Neutrophil (primary cell): ENCODE data around the gene EVL.
A peak's percentile ranks its signal among the peaks of the same experiment; 100 is the strongest.

Experiments used
- H3K27ac ChIP-seq: fragments of 200-600 bp; sonication (generic); 2 replicates; pipeline ENCODE4 v1.5.1; 2016; ENCODE audit warnings: mild to moderate bottlenecking, moderate library complexity
- H3K27me3 ChIP-seq: fragments of 200-600 bp; sonication (generic); 2 replicates; pipeline ENCODE4 v1.6.0; 2016; ENCODE audit warnings: mild to moderate bottlenecking
- H3K36me3 ChIP-seq: fragments of 200-600 bp; sonication (generic); 2 replicates; pipeline ENCODE4 v1.5.1; 2017
- H3K4me1 ChIP-seq, 2 experiments: fragments of 200-600 bp in 1 of 2; sonication (generic) in 1 of 2; 1 replicate in 1 of 2; 2 replicates in 1 of 2; pipeline versions ENCODE4 v1.5.1 to v1.6.1; 2013 to 2016; ENCODE audit warnings: low read depth in 1 of 2, low read length in 1 of 2, mild to moderate bottlenecking in 1 of 2, moderate library complexity in 1 of 2; ENCODE audit not compliant: control insufficient read depth in 1 of 2, insufficient read depth in 1 of 2
- H3K4me3 ChIP-seq, 2 experiments: fragments of 200-600 bp in 1 of 2; sonication (generic) in 1 of 2; 1 replicate in 1 of 2; 2 replicates in 1 of 2; pipeline ENCODE4 v1.5.1; 2013 to 2016; ENCODE audit warnings: low read depth in 1 of 2, low read length in 1 of 2, mild to moderate bottlenecking in 1 of 2, moderate library complexity in 1 of 2
- H3K9me3 ChIP-seq: fragments of 200-600 bp; sonication (generic); 2 replicates; pipeline ENCODE4 v1.5.1; 2016
- TF ChIP-seq, protein P1 (sequence below): fragments of 200-600 bp; sonication (generic); IDR thresholded peaks from 2 replicates; pipeline ENCODE4 v1.5.1; 2016; ENCODE audit warnings: antibody characterized with exemption

Gene EVL

DNA sequence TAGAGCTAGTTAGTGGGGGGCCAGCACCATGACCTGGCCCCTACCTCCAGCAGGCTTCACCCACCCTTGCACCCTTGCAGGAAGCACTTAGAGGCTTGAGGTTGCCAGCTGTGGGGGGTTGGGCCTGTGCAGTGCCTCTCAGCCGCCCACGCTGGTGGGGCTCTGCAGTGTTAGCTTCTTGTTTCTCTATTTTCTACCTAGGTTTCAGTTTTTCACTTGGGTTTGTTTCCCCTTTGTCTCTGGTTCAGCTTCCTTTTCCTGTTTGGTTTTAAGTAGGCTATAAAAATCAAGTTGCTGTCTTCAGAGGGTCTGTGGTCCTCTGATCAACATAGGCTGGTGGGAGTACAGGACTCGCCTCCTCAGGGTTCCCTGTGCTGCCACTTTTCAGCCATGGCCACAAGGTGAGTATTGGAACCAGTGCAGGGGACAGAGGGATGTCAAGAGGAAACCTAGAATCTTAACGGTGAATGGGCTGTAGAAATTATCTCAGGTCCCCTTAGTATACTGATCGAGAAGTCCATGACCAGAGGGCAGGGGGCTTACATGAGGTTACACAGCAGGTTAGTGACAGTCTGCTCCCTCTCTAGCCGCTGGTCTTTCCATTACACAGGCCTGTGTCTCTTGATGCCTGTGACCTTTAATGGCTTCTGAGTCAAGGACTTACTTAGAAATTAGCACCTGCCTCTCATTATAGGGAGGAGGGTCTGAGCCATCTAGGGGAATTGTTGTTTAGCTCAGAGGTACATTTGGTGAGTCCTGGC lies at the start of gene EVL:
Gene EVL, plus strand, starts transcription at position 312 of the 761 bp plus-strand sequence. Its CDS starts 79 bp downstream, at position 391.
- no peaks in the 10 kb centered on the region for H3K9me3 ChIP-seq
- H3K4me1 ChIP-seq = peaks cover 52 to 55% of the 10 kb centered on the region in 2 experiments
- H3K27ac ChIP-seq = peak within 1 kb of the TSS; percentile 93
- H3K27me3 ChIP-seq = no peaks in the 10 kb centered on the region
- peak within 1 kb of the TSS; percentile 33 to 41 for H3K4me3 ChIP-seq
- TF ChIP-seq, protein P1, sequence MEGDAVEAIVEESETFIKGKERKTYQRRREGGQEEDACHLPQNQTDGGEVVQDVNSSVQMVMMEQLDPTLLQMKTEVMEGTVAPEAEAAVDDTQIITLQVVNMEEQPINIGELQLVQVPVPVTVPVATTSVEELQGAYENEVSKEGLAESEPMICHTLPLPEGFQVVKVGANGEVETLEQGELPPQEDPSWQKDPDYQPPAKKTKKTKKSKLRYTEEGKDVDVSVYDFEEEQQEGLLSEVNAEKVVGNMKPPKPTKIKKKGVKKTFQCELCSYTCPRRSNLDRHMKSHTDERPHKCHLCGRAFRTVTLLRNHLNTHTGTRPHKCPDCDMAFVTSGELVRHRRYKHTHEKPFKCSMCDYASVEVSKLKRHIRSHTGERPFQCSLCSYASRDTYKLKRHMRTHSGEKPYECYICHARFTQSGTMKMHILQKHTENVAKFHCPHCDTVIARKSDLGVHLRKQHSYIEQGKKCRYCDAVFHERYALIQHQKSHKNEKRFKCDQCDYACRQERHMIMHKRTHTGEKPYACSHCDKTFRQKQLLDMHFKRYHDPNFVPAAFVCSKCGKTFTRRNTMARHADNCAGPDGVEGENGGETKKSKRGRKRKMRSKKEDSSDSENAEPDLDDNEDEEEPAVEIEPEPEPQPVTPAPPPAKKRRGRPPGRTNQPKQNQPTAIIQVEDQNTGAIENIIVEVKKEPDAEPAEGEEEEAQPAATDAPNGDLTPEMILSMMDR = no peak
- no peaks in the 10 kb centered on the region for H3K36me3 ChIP-seq

GRCh38 chr14:100017553-100017952 lies 47.7 kb upstream of the EVL start:
- H3K27me3 ChIP-seq = no peaks in the 10 kb centered on the region
- H3K27ac ChIP-seq = no peak overlapping the region
- no peaks in the 10 kb centered on the region for H3K36me3 ChIP-seq
- H3K4me3 ChIP-seq = no peak overlapping the region
- no peaks in the 10 kb centered on the region for H3K4me1 ChIP-seq
- no peaks in the 10 kb centered on the region for H3K9me3 ChIP-seq
- TF ChIP-seq, protein P1 = no peak

DNA sequence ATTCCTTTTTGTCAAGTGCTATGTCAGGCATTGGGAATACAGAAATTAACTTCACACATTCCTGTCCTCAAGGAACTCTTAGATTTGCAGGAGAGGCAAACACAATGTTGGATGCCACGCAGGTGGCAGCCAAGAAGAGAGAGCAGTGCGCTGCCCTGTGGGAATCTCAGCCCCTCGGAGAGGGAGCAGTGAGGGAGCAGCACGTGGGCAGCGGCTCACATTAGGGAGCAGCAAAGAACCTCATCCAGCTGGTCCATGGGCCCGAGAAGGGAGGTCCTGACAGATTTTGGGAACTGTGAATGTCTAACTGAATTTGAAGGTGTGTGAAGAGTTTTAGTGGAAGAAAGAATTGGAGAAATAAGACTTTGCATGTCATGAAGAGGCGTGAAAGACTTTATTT lies 47.2 kb upstream of the EVL start:
- Histone ChIP-seq H3K27me3 (no peaks in the 10 kb centered on the region), H3K36me3 (no peaks in the 10 kb centered on the region), H3K9me3 (no peaks in the 10 kb centered on the region), H3K4me1 (no peaks in the 10 kb centered on the region), H3K27ac (no peak overlapping the region), H3K4me3 (no peak overlapping the region)
- TF ChIP-seq, protein P1 = no peak

GRCh38 chr14:100018482-100018881 lies 46.7 kb upstream of the EVL start:
- H3K36me3 ChIP-seq = no peaks in the 10 kb centered on the region
- no peaks in the 10 kb centered on the region for H3K27me3 ChIP-seq
- H3K27ac ChIP-seq = no peak overlapping the region
- TF ChIP-seq, protein P1 = no peak
- H3K9me3 ChIP-seq = no peaks in the 10 kb centered on the region
- no peak overlapping the region for H3K4me3 ChIP-seq
- H3K4me1 ChIP-seq = no peaks in the 10 kb centered on the region

DNA sequence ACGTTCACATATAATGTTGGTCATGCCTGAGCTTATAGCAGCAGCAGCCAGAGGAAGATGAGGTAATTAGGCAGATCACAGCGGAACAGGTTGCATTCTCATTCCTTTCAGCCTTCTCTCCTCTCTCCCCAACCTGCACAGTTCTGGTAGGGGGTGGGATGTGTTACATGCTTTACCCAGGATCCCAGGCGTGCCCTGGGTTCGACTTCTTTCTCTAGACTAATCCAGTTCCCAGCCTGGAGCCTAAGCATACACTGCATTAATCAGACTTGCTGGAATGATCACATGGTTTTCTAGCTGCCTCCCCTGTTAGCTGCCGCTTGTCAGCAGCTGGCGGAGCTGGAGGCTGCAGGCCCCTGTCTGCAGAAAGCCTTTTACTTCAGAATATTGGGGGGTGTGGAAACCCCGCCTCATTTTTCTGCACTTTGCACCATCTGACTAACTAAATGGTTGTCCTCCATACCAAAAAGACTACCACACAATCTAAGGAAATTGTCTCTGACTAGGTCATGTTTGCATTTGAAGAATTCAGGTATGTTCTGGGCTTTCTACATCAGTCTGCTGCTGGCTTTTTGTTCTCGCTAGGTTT lies 46.0 kb upstream of the EVL start:
- H3K9me3 ChIP-seq = no peaks in the 10 kb centered on the region
- no peaks in the 10 kb centered on the region for H3K27me3 ChIP-seq
- H3K36me3 ChIP-seq = no peaks in the 10 kb centered on the region
- no peaks in the 10 kb centered on the region for H3K4me1 ChIP-seq
- TF ChIP-seq, protein P1 = no peak
- no peak overlapping the region for H3K4me3 ChIP-seq
- H3K27ac ChIP-seq = no peak overlapping the region
